Naive B cell (primary cell): ENCODE measurements around the gene KIF5A. TPM values are rescaled to one million over a fixed set of nuclear protein-coding genes. Genes with fewer than 3 reads are reported as not detected.

Experiments
- ATAC-seq, 2 donors: fragments of 150-1000 bp; cut with Tn5 transposase; 2 replicates each; pipeline ENCODE4 v1.10.0; 2021; ENCODE audit warnings: low read depth in 2 of 2, mild to moderate bottlenecking in 2 of 2, moderate library complexity in 2 of 2
- DNase-seq: peaks from one replicate; pipeline ENCODE4 v3.0.0; 2022
- H3K27ac Mint-ChIP-seq, 6 donors: one replicate each; pipeline ENCODE4 v1.8.0; 2020 to 2022; ENCODE audit warnings: mild to moderate bottlenecking in 6 of 6, mixed read lengths in 6 of 6, moderate library complexity in 5 of 6, inconsistent platforms in 2 of 6
- H3K27me3 Mint-ChIP-seq, 3 donors: one replicate each; pipeline ENCODE4 v1.8.0; 2021 to 2022; ENCODE audit warnings: mixed read lengths in 3 of 3, mild to moderate bottlenecking in 1 of 3
- H3K36me3 Mint-ChIP-seq, 2 donors: one replicate each; pipeline ENCODE4 v1.8.0; 2020 to 2022; ENCODE audit warnings: mixed read lengths in 2 of 2, inconsistent platforms in 1 of 2, mild to moderate bottlenecking in 1 of 2
- H3K4me1 Mint-ChIP-seq, 3 donors: one replicate each; pipeline ENCODE4 v1.8.0; 2020 to 2022; ENCODE audit warnings: mixed read lengths in 3 of 3, inconsistent platforms in 1 of 3, mild to moderate bottlenecking in 1 of 3, moderate library complexity in 1 of 3
- H3K4me3 Mint-ChIP-seq, 8 donors: one replicate each; pipeline ENCODE4 v1.8.0; 2020 to 2022; ENCODE audit warnings: mild to moderate bottlenecking in 8 of 8, mixed read lengths in 8 of 8, moderate library complexity in 8 of 8, inconsistent platforms in 2 of 8
- H3K9me3 Mint-ChIP-seq, 7 donors: one replicate each; pipeline ENCODE4 v1.8.0; 2020 to 2022; ENCODE audit warnings: mixed read lengths in 7 of 7, mild to moderate bottlenecking in 5 of 7, inconsistent platforms in 2 of 7, moderate library complexity in 1 of 7
- polyA plus RNA-seq, 6 donors: library from polyadenylated mRNA; unstranded; fragments of 300-500 nt; fragmentation: Illumina TruSeq; gene quantifications; one replicate each; pipeline ENCODE4 v1.2.3, GENCODE V29; 2021; ENCODE audit warnings: low read depth in 6 of 6

Gene KIF5A
- polyA plus RNA-seq, 6 donors from 2014 or later, result not detected

- Mint-ChIP-seq H3K36me3 (no peaks in the 10 kb centered on the region), H3K27ac (peak overlapping the region; percentile 54 to 100 (median 94)), H3K4me3 (peak overlapping the region; percentile 90 to 97 (median 96)), H3K27me3 (no peaks in the 10 kb centered on the region), H3K4me1 (peaks cover 49 to 63% (median 59%) of the 10 kb centered on the region in 3 donors), H3K9me3 (no peaks in the 10 kb centered on the region)
- no peak for DNase-seq
- ATAC-seq, result peak; percentile 1 to 2
Measured at GRCh38 chr12:57522887-57523705, 26.7 kb upstream of the KIF5A start.

- no peaks in the 10 kb centered on the region for H3K36me3 Mint-ChIP-seq
- no peak for DNase-seq
Measured at GRCh38 chr12:57523706-57524614, 25.9 kb upstream of the KIF5A start.

GRCh38 chr12:57524814-57525614 is 24.8 kb upstream of the KIF5A start:
- Mint-ChIP-seq H3K27me3 (no peaks in the 10 kb centered on the region), H3K36me3 (no peaks in the 10 kb centered on the region), H3K4me1 (peaks cover 39 to 46% (median 41%) of the 10 kb centered on the region in 3 donors), H3K4me3 (peak overlapping the region in 7 of 8 donors; percentile 53 to 97 (median 92)), H3K9me3 (no peaks in the 10 kb centered on the region), H3K27ac (peak overlapping the region in 4 of 6 donors; percentile 7 to 100 (median 73))
- DNase-seq, result no peak
- no peak for ATAC-seq

More at GRCh38 chr12:57523706-57524614, 25.9 kb upstream of the KIF5A start:
- Mint-ChIP-seq H3K27me3 (no peaks in the 10 kb centered on the region), H3K4me3 (peak overlapping the region; percentile 90 to 97 (median 96)), H3K27ac (peak overlapping the region; percentile 83 to 100 (median 94)), H3K9me3 (no peaks in the 10 kb centered on the region), H3K4me1 (peaks cover 40 to 54% (median 50%) of the 10 kb centered on the region in 3 donors)
- no peak for ATAC-seq

GRCh38 chr12:57525615-57526383 is 24.0 kb upstream of the KIF5A start:
- DNase-seq, result no peak
- H3K36me3 Mint-ChIP-seq, result no peaks in the 10 kb centered on the region
- peak overlapping the region in 4 of 8 donors; percentile 53 to 96 (median 73) for H3K4me3 Mint-ChIP-seq
- H3K27ac Mint-ChIP-seq, result peak overlapping the region in 3 of 6 donors; percentile 47 to 85 (median 74)
- no peak for ATAC-seq
- H3K27me3 Mint-ChIP-seq, result no peaks in the 10 kb centered on the region
- H3K4me1 Mint-ChIP-seq, result peaks cover 32 to 43% (median 36%) of the 10 kb centered on the region in 3 donors
- H3K9me3 Mint-ChIP-seq, result no peaks in the 10 kb centered on the region

GRCh38 chr12:57526477-57527126 is 23.2 kb upstream of the KIF5A start:
- DNase-seq (no peak), ATAC-seq (no peak)
- H3K36me3 Mint-ChIP-seq, result no peaks in the 10 kb centered on the region
- no peak overlapping the region for H3K4me3 Mint-ChIP-seq
- H3K9me3 Mint-ChIP-seq, result no peaks in the 10 kb centered on the region
- peak overlapping the region in 2 of 6 donors; percentile 83 to 85 for H3K27ac Mint-ChIP-seq
- no peaks in the 10 kb centered on the region for H3K27me3 Mint-ChIP-seq
- peaks cover 28 to 35% (median 33%) of the 10 kb centered on the region in 3 donors for H3K4me1 Mint-ChIP-seq

GRCh38 chr12:57527184-57527583 is 22.7 kb upstream of the KIF5A start:
- H3K36me3 Mint-ChIP-seq, result no peaks in the 10 kb centered on the region
- H3K4me1 Mint-ChIP-seq, result peaks cover 26 to 29% (median 27%) of the 10 kb centered on the region in 3 donors
- no peaks in the 10 kb centered on the region for H3K27me3 Mint-ChIP-seq
- DNase-seq (no peak), ATAC-seq (no peak)
- no peak overlapping the region for H3K4me3 Mint-ChIP-seq
- peak overlapping the region in 2 of 6 donors; percentile 20 to 74 for H3K27ac Mint-ChIP-seq
- H3K9me3 Mint-ChIP-seq, result no peaks in the 10 kb centered on the region

- no peaks in the 10 kb centered on the region for H3K27me3 Mint-ChIP-seq
Measured at GRCh38 chr12:57528176-57528575, 21.7 kb upstream of the KIF5A start.

GRCh38 chr12:57528831-57529555 is 20.9 kb upstream of the KIF5A start:
- H3K4me3 Mint-ChIP-seq, result no peak overlapping the region
- H3K9me3 Mint-ChIP-seq, result no peaks in the 10 kb centered on the region
- no peak for ATAC-seq
- peak overlapping the region in 4 of 6 donors; percentile 11 to 60 (median 46) for H3K27ac Mint-ChIP-seq
- no peak for DNase-seq
- no peaks in the 10 kb centered on the region for H3K27me3 Mint-ChIP-seq
- H3K36me3 Mint-ChIP-seq, result peaks cover 0 to 10% of the 10 kb centered on the region in 2 donors
- peaks cover 16 to 18% (median 16%) of the 10 kb centered on the region in 3 donors for H3K4me1 Mint-ChIP-seq

More at GRCh38 chr12:57528176-57528575, 21.7 kb upstream of the KIF5A start:
- Mint-ChIP-seq H3K4me1 (peaks cover 24 to 26% (median 24%) of the 10 kb centered on the region in 3 donors), H3K4me3 (peak overlapping the region in 1 of 8 donors; percentile 25), H3K9me3 (no peaks in the 10 kb centered on the region), H3K36me3 (peaks cover 0 to 9% of the 10 kb centered on the region in 2 donors), H3K27ac (peak overlapping the region in 1 of 6 donors; percentile 29)
- ATAC-seq (no peak), DNase-seq (no peak)

- no peaks in the 10 kb centered on the region for H3K27me3 Mint-ChIP-seq
- H3K36me3 Mint-ChIP-seq, result peaks cover 0 to 10% of the 10 kb centered on the region in 2 donors
- H3K4me1 Mint-ChIP-seq, result peaks cover 7 to 11% (median 10%) of the 10 kb centered on the region in 3 donors
- ATAC-seq (no peak), DNase-seq (no peak)
- no peak overlapping the region for H3K4me3 Mint-ChIP-seq
- H3K27ac Mint-ChIP-seq, result peak overlapping the region in 2 of 6 donors; percentile 51 to 70
- no peaks in the 10 kb centered on the region for H3K9me3 Mint-ChIP-seq
Measured at GRCh38 chr12:57529831-57530230, 20.0 kb upstream of the KIF5A start.

- H3K36me3 Mint-ChIP-seq, result peaks cover 7 to 10% of the 10 kb centered on the region in 2 donors
Measured at GRCh38 chr12:57530396-57531142, 19.3 kb upstream of the KIF5A start.

GRCh38 chr12:57531836-57532235 is 18.0 kb upstream of the KIF5A start:
- Mint-ChIP-seq H3K27me3 (no peaks in the 10 kb centered on the region), H3K27ac (peak overlapping the region in 1 of 6 donors; percentile 39), H3K9me3 (no peaks in the 10 kb centered on the region), H3K4me3 (no peak overlapping the region), H3K4me1 (peaks cover 0 to 5% (median 4%) of the 10 kb centered on the region in 3 donors), H3K36me3 (peaks cover 9 to 10% of the 10 kb centered on the region in 2 donors)
- ATAC-seq, result no peak
- DNase-seq, result no peak

More at GRCh38 chr12:57530396-57531142, 19.3 kb upstream of the KIF5A start:
- H3K4me1 Mint-ChIP-seq, result peaks cover 0 to 10% (median 7%) of the 10 kb centered on the region in 3 donors
- H3K27me3 Mint-ChIP-seq, result no peaks in the 10 kb centered on the region
- peak overlapping the region in 2 of 6 donors; percentile 51 to 78 for H3K27ac Mint-ChIP-seq
- no peaks in the 10 kb centered on the region for H3K9me3 Mint-ChIP-seq
- no peak overlapping the region for H3K4me3 Mint-ChIP-seq
- DNase-seq (no peak), ATAC-seq (no peak)
